PC-3 (cell line): ENCODE data around the gene PDGFC. TPM values are rescaled to one million over a fixed set of nuclear protein-coding genes. Genes with fewer than 3 reads are reported as not detected.
A peak's percentile ranks its signal among the peaks of the same experiment; 100 is the strongest.

Experiments
- ATAC-seq: fragments of 200-7000 bp; cut with Tn5 transposase; 2 replicates; pipeline ENCODE4 v1.9.1; 2020; ENCODE audit warnings: mild to moderate bottlenecking, moderate library complexity
- BruUV-seq: library from RNA; stranded (reverse); fragments of 400-500 nt; replicated peaks from 2 replicates; lab custom pipeline; 2021; lab: Mats Ljungman, UMichigan
- CTCF ChIA-PET: fragments of 300-600 bp; sonication (Branson Sonifier 250); formaldehyde crosslinking; loops from one replicate; lab custom pipeline; 2022; ENCODE audit warnings: antibody characterized with exemption; lab: Charles Lee
- POLR2A ChIA-PET: fragments of 300-600 bp; sonication (Branson Sonifier 250); formaldehyde crosslinking; loops from one replicate; lab custom pipeline; 2022; ENCODE audit warnings: antibody characterized with exemption; ENCODE audit not compliant: unreplicated experiment; lab: Charles Lee
- DNase-seq: peaks from one replicate; pipeline ENCODE4 v3.0.0-alpha.2; 2015
- H2AFZ ChIP-seq: fragments of 300-600 bp; sonication (generic); 2 replicates; pipeline ENCODE4 v1.6.0; 2016; ENCODE audit warnings: antibody characterized with exemption, low read length
- H3F3A ChIP-seq: fragments of 300-600 bp; sonication (generic); one replicate; pipeline ENCODE4 v1.6.0; 2017; ENCODE audit warnings: antibody characterized with exemption, low read length, control low read depth, mild to moderate bottlenecking; ENCODE audit not compliant: unreplicated experiment
- H3K27ac ChIP-seq: fragments of 300-600 bp; sonication (generic); 2 replicates; pipeline ENCODE4 v1.5.1; 2016; ENCODE audit warnings: mild to moderate bottlenecking, low read length
- H3K27me3 ChIP-seq: fragments of 300-600 bp; sonication (generic); 2 replicates; pipeline ENCODE4 v1.6.1; 2016; ENCODE audit warnings: low read length, mixed read lengths
- H3K36me3 ChIP-seq: fragments of 300-600 bp; sonication (generic); 2 replicates; pipeline ENCODE4 v1.6.1; 2016; ENCODE audit warnings: low read depth, mixed run types, low read length, mixed read lengths
- H3K4me1 ChIP-seq: fragments of 300-600 bp; sonication (generic); 2 replicates; pipeline ENCODE4 v1.5.1; 2016; ENCODE audit warnings: low read length; ENCODE audit not compliant: insufficient read depth
- H3K4me2 ChIP-seq: fragments of 300-600 bp; sonication (generic); 2 replicates; pipeline ENCODE4 v1.6.0; 2016; ENCODE audit warnings: low read length
- H3K4me3 ChIP-seq: fragments of 300-600 bp; sonication (generic); 2 replicates; pipeline ENCODE4 v1.5.1; 2016; ENCODE audit warnings: mild to moderate bottlenecking, low read length, mixed read lengths
- H3K79me2 ChIP-seq: fragments of 300-600 bp; sonication (generic); 2 replicates; pipeline ENCODE4 v1.6.1; 2017; ENCODE audit warnings: low read length, mixed read lengths
- H3K9ac ChIP-seq: fragments of 300-600 bp; sonication (generic); 2 replicates; pipeline ENCODE4 v1.6.0; 2016; ENCODE audit warnings: mild to moderate bottlenecking, low read length
- H3K9me2 ChIP-seq: fragments of 300-600 bp; sonication (generic); replicated peaks from 2 replicates; pipeline ENCODE4 v1.6.1; 2016; ENCODE audit warnings: mixed run types, low read length, mixed read lengths
- H3K9me3 ChIP-seq: fragments of 300-600 bp; sonication (generic); 2 replicates; pipeline ENCODE4 v1.6.1; 2016; ENCODE audit warnings: low read length, mixed read lengths
- H4K20me1 ChIP-seq: fragments of 300-600 bp; sonication (generic); 2 replicates; pipeline ENCODE4 v1.6.1; 2016; ENCODE audit warnings: low read length, mixed read lengths
- EZH2 ChIP-seq: fragments of 300-600 bp; sonication (generic); IDR thresholded peaks from one replicate; pipeline ENCODE4 v1.6.1; 2017; ENCODE audit warnings: antibody characterized with exemption, mild to moderate bottlenecking, low read length; ENCODE audit not compliant: unreplicated experiment
- EZH2phosphoT487 ChIP-seq: fragments of 300-600 bp; sonication (generic); IDR thresholded peaks from 2 replicates; pipeline ENCODE4 v1.6.1; 2018; ENCODE audit warnings: mild to moderate bottlenecking, antibody characterized with exemption, low read length, borderline replicate concordance
- intact Hi-C: fragments of 100-400 bp; cut with micrococcal nuclease; formaldehyde crosslinking; loops from 2 replicates; pipeline ENCODE4 v1.9.0; 2023
- total RNA-seq: library from RNA; depleted of rRNA; stranded (reverse); fragments of >200 nt; gene quantifications from 2 replicates; pipeline ENCODE4 v1.2.3, GENCODE V29; 2014
- TF ChIP-seq, protein P1 (sequence below): fragments of 300-600 bp; sonication (generic); conservative IDR thresholded peaks from 2 replicates; pipeline ENCODE4 v1.5.1; 2017; ENCODE audit warnings: antibody characterized with exemption, low read depth, mild to moderate bottlenecking, low read length

PDGFC gene
- total RNA-seq, 1 experiment from 2014 or later: 23.0 TPM

- Histone ChIP-seq H3F3A (no peaks in the 10 kb centered on the region), H3K9me2 (no peaks in the 10 kb centered on the region), H3K36me3 (no peaks in the 10 kb centered on the region), H3K27ac (no peak overlapping the region), H4K20me1 (no peaks in the 10 kb centered on the region), H3K4me1 (no peaks in the 10 kb centered on the region), H3K9me3 (0 out of 2 replicates have a peak, but pooled peaks cover 1% of the 10 kb centered on the region), H3K4me3 (no peak overlapping the region), H3K9ac (no peak overlapping the region), H3K4me2 (no peak overlapping the region), H3K27me3 (no peaks in the 10 kb centered on the region), H3K79me2 (no peaks in the 10 kb centered on the region), H2AFZ (no peak overlapping the region)
- ATAC-seq: peak; percentile 51; the same call in 1 of the 2 replicates
- ChIA-PET CTCF (no interaction called here), POLR2A (no interaction called here)
- BruUV-seq: no TSS peak
- intact Hi-C loops: loop anchor here (1.0 to 5.0 kb wide), 3 partner anchors 62 to 189 kb away; no protein-coding TSS in a partner anchor
- TF ChIP-seq, protein P1, sequence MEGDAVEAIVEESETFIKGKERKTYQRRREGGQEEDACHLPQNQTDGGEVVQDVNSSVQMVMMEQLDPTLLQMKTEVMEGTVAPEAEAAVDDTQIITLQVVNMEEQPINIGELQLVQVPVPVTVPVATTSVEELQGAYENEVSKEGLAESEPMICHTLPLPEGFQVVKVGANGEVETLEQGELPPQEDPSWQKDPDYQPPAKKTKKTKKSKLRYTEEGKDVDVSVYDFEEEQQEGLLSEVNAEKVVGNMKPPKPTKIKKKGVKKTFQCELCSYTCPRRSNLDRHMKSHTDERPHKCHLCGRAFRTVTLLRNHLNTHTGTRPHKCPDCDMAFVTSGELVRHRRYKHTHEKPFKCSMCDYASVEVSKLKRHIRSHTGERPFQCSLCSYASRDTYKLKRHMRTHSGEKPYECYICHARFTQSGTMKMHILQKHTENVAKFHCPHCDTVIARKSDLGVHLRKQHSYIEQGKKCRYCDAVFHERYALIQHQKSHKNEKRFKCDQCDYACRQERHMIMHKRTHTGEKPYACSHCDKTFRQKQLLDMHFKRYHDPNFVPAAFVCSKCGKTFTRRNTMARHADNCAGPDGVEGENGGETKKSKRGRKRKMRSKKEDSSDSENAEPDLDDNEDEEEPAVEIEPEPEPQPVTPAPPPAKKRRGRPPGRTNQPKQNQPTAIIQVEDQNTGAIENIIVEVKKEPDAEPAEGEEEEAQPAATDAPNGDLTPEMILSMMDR: peak; percentile 56
- TF ChIP-seq EZH2 (no peak), EZH2phosphoT487 (no peak)
- peak; percentile 41 for DNase-seq
Measured at GRCh38 chr4:156983366-156983765, 11.8 kb upstream of the PDGFC start.

DNA sequence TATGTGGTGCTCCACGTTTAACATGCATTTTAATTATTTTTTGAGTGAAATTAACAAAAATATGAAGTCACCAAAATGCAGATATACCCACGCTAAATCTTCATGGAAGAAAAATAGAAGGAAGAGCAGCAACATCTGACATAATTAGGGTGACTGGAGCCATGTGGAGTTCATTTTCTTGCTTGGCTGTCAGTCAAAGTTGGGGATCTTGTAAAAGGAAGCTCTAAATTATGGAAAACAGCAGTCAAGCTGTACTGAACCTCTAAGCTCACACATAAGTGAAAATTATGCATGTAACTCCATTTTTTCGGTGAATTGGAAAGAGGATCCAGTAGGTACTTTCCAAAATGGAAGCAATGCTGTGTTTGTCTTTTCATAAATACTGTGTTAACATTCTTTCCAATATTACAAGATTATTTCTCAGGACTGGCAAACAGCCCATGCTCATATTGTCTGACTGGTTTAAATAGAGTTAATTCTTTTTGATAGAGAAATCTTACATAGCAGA is 9.7 kb upstream of the PDGFC start:
- no TSS peak for BruUV-seq
- Histone ChIP-seq H3K36me3 (no peaks in the 10 kb centered on the region), H3K4me1 (peaks cover under 1% of the 10 kb centered on the region; the same call in 1 of the 2 replicates), H3K9ac (no peak overlapping the region), H3K79me2 (no peaks in the 10 kb centered on the region), H3K9me2 (no peaks in the 10 kb centered on the region), H3K27ac (no peak overlapping the region), H3K27me3 (no peaks in the 10 kb centered on the region), H2AFZ (no peak overlapping the region), H3F3A (no peaks in the 10 kb centered on the region), H3K4me3 (no peak overlapping the region), H3K9me3 (no peaks in the 10 kb centered on the region), H4K20me1 (no peaks in the 10 kb centered on the region), H3K4me2 (no peak overlapping the region)
- intact Hi-C loops: loop anchor here (5.0 kb wide), 1 partner anchor 146 kb away; no protein-coding TSS in a partner anchor
- POLR2A ChIA-PET: no interaction called here
- no peak for TF ChIP-seq EZH2
- no peak for TF ChIP-seq EZH2phosphoT487
- TF ChIP-seq, protein P1: no peak
- CTCF ChIA-PET: interaction anchor here (0.6 kb wide), 1 partner anchor 998 kb away, joined by 4 read pairs; no protein-coding TSS in a partner anchor
- DNase-seq (no peak), ATAC-seq (no peak)

GRCh38 chr4:156977435-156978160 is 6.0 kb upstream of the PDGFC start:
- no peaks in the 10 kb centered on the region for H4K20me1 ChIP-seq
- BruUV-seq: no TSS peak
- no peak overlapping the region for H3K4me3 ChIP-seq
- peaks cover 5% of the 10 kb centered on the region; the same call in 1 of the 2 replicates for H3K4me1 ChIP-seq
- TF ChIP-seq EZH2phosphoT487: no peak
- no peaks in the 10 kb centered on the region for H3K9me2 ChIP-seq
- H3K4me2 ChIP-seq: no peak overlapping the region
- H3K27ac ChIP-seq: no peak overlapping the region
- intact Hi-C loops: no loop called here
- no peak for ATAC-seq
- no peaks in the 10 kb centered on the region for H3K9me3 ChIP-seq
- ChIA-PET CTCF (no interaction called here), POLR2A (no interaction called here)
- no peaks in the 10 kb centered on the region for H3K79me2 ChIP-seq
- H3F3A ChIP-seq: no peaks in the 10 kb centered on the region
- no peaks in the 10 kb centered on the region for H3K27me3 ChIP-seq
- DNase-seq: no peak
- no peak overlapping the region for H3K9ac ChIP-seq
- no peak overlapping the region for H2AFZ ChIP-seq
- H3K36me3 ChIP-seq: no peaks in the 10 kb centered on the region
